HepG2 (cell line): ENCODE measurements around the gene LMNA. TPM values are rescaled to one million over a fixed set of nuclear protein-coding genes. Genes with fewer than 3 reads are reported as not detected.
"Not testable (repeated sequence)": the region's sequence is repeated elsewhere in the genome, so short reads cannot be mapped to it uniquely, and the experiment has no call there.

ENCODE experiments used
- ATAC-seq: fragments of 200-7000 bp; cut with Tn5 transposase; 3 replicates; pipeline ENCODE4 v1.9.1; 2020; ENCODE audit warnings: mild to moderate bottlenecking, moderate library complexity
- BruUV-seq: library from RNA; stranded (reverse); fragments of 400-500 nt; replicated peaks from 2 replicates; lab custom pipeline; 2021; lab: Mats Ljungman, UMichigan
- CTCF ChIA-PET: fragments of 300-600 bp; formaldehyde crosslinking; extraction: SDS; loops from one replicate; lab custom pipeline; 2021; ENCODE audit warnings: low total read pairs, inconsistent platforms, low intra/inter-chr PET ratio; lab: Yijun Ruan, JAX
- POLR2A ChIA-PET: fragments of 350-600 bp; sonication (Branson Sonifier 250); formaldehyde crosslinking; loops from one replicate; lab custom pipeline; 2020; ENCODE audit warnings: antibody characterized with exemption, inconsistent platforms; lab: Yijun Ruan, JAX
- DNase-seq: peaks from one replicate; pipeline ENCODE4 v3.0.0-alpha.2; 2015; ENCODE audit warnings: low spot score
- FAIRE-seq: peaks from 3 replicates; lab custom pipeline; 2011; peaks lifted over from hg19 to GRCh38; lab: Jason Lieb, UNC
- H2AFZ ChIP-seq: one replicate; pipeline ENCODE4 v1.6.1; 2011; ENCODE audit warnings: low read length, inconsistent platforms
- H3K27ac ChIP-seq: fragments of 300-600 bp; 3 replicates; pipeline ENCODE4 v1.8.0; 2011; ENCODE audit warnings: mixed run types, mild to moderate bottlenecking, mixed read lengths, low read length, inconsistent platforms; ENCODE audit not compliant: insufficient read depth; ENCODE audit errors: extremely low read length
- H3K27me3 ChIP-seq, 2 experiments: fragments of 200-600 bp in 1 of 2; 2 replicates in 1 of 2; 3 replicates in 1 of 2; pipeline versions ENCODE4 v1.6.0 to v1.8.0; 2011; ENCODE audit warnings: low read length in 2 of 2, mild to moderate bottlenecking in 2 of 2, moderate library complexity in 2 of 2, inconsistent platforms in 1 of 2; ENCODE audit not compliant: insufficient read depth in 2 of 2, control insufficient read depth in 1 of 2
- H3K36me3 ChIP-seq, 2 experiments: fragments of 200-600 bp in 1 of 2; replicated peaks in 1 of 2; 2 replicates in 1 of 2; 3 replicates in 1 of 2; pipeline versions ENCODE4 v1.5.1 to v1.8.0; 2011; ENCODE audit warnings: low read length in 2 of 2, inconsistent platforms in 1 of 2; ENCODE audit not compliant: insufficient read depth in 2 of 2, control insufficient read depth in 1 of 2
- H3K4me1 ChIP-seq: 2 replicates; pipeline ENCODE4 v1.5.1; 2012; ENCODE audit warnings: low read length, inconsistent platforms; ENCODE audit not compliant: insufficient read depth
- H3K4me2 ChIP-seq: 2 replicates; pipeline ENCODE4 v1.6.0; 2011; ENCODE audit warnings: low read depth, low read length, inconsistent platforms
- H3K4me3 ChIP-seq, 3 experiments: fragments of 200-600 bp in 1 of 3; sonication (generic), shearing (Covaris generic) in 1 of 3; replicated peaks in 1 of 3; 2 replicates each; pipeline ENCODE4 v1.5.1; 2011 to 2016; ENCODE audit warnings: low read length in 3 of 3, inconsistent platforms in 2 of 3, low read depth in 2 of 3, mild to moderate bottlenecking in 2 of 3, control low read depth in 1 of 3, mixed read lengths in 1 of 3; ENCODE audit not compliant: insufficient read depth in 1 of 3
- H3K79me2 ChIP-seq: one replicate; pipeline ENCODE4 v1.6.1; 2011; ENCODE audit warnings: low read length, inconsistent platforms; ENCODE audit not compliant: insufficient read depth
- H3K9ac ChIP-seq: 2 replicates; pipeline ENCODE4 v1.6.0; 2011; ENCODE audit warnings: mild to moderate bottlenecking, low read depth, low read length, inconsistent platforms; ENCODE audit not compliant: insufficient read depth
- H3K9me3 ChIP-seq: 2 replicates; pipeline ENCODE4 v1.5.1; 2012; ENCODE audit warnings: mild to moderate bottlenecking, low read length
- H4K20me1 ChIP-seq: 2 replicates; pipeline ENCODE4 v1.6.0; 2011; ENCODE audit warnings: inconsistent platforms, mild to moderate bottlenecking, low read length, moderate library complexity; ENCODE audit not compliant: insufficient read depth
- HOXA3 ChIP-seq: sonication (generic); formaldehyde crosslinking; IDR thresholded peaks from 2 replicates; pipeline ENCODE4 v1.5.0; 2020; ENCODE audit warnings: missing genetic modification reagents
- PHF8 ChIP-seq: sonication (generic); formaldehyde crosslinking; IDR thresholded peaks from 2 replicates; pipeline ENCODE4 v1.5.0; 2020; ENCODE audit warnings: missing genetic modification reagents
- WGBS: methylation state at CpG from one replicate; pipeline ENCODE4 v1.1.6; 2017; ENCODE audit warnings: low lambda C conversion rate; 5-methylcytosine and 5-hydroxymethylcytosine counted together
- in situ Hi-C: cut with HindIII; loops from 2 replicates; pipeline ENCODE4 v1.10.0; 2017; ENCODE audit warnings: low pct_unique_long_range_greater_than_20kb; ENCODE audit not compliant: extremely low pct_ligation_motif_present
- intact Hi-C: fragments of 100-400 bp; cut with micrococcal nuclease; formaldehyde crosslinking; loops from one replicate; pipeline ENCODE4 v1.10.0; 2022; ENCODE audit not compliant: unreplicated experiment
- polyA plus RNA-seq, 8 experiments: library from polyadenylated mRNA; depleted of rRNA in 3 of 8; stranded (reverse) in 7 of 8; unstranded in 1 of 8; fragments of >200 nt; fragmentation: Illumina TruSeq in 4 of 8; extraction: Trizol in 4 of 8; gene quantifications; 2 replicates each; pipeline versions ENCODE4 v1.2.1 to v1.2.3, GENCODE V29; 2011 to 2016; ENCODE audit warnings: low read depth in 4 of 8, missing spikeins in 1 of 8, mixed read lengths in 1 of 8; ENCODE audit not compliant: insufficient read depth in 1 of 8
- total RNA-seq, 5 experiments: library from RNA; depleted of rRNA; stranded (reverse); fragments of >200 nt; fragmentation: Illumina TruSeq; extraction: Trizol; gene quantifications; 2 replicates each; pipeline ENCODE4 v1.2.3, GENCODE V29; 2016; ENCODE audit warnings: low read depth in 1 of 5
- TF ChIP-seq, protein P1 (sequence below): sonication (generic); formaldehyde crosslinking; IDR thresholded peaks from 2 replicates; pipeline ENCODE4 v1.8.0; 2022; ENCODE audit warnings: mild to moderate bottlenecking, missing genetic modification reagents

The LMNA gene
- total and polyA plus RNA-seq, 2 of the 13 experiments (the other 11 are each of a cell fraction or from before 2014, with no cell fraction given): 107 to 225 TPM

DNA sequence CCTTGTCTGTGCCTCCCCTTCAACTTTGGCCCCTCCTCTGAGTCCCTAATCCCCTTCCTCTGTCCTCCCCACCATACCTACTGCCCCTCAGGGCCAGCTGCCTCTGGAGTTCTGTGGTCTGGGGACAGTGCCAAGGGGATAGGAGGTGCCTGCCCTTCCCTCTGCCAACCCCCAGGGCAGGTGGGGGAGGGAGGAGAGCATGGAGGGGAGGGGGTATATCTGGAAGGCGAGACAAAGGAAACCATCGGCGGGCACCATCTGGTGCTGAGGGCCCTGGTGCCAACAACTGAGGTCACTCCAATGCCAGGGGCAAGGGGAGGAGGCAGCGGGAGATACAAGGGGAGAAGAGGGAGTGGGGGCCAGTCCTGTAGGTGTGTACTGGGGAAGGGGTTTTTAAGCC, 44.0 kb upstream of the LMNA start:
- ChIA-PET CTCF (no interaction called here), POLR2A (no interaction called here)
- Histone ChIP-seq H3K27me3 (no peaks in the 10 kb centered on the region), H3K4me3 (no peak overlapping the region), H3K4me1 (peaks cover 37% of the 10 kb centered on the region), H3K27ac (no peak overlapping the region), H3K79me2 (no peaks in the 10 kb centered on the region), H3K9ac (no peak overlapping the region), H4K20me1 (no peaks in the 10 kb centered on the region), H3K36me3 (no peaks in the 10 kb centered on the region; a peak in 1 of 5 replicates), H3K9me3 (no peaks in the 10 kb centered on the region), H2AFZ (no peak overlapping the region), H3K4me2 (no peak overlapping the region)
- DNase-seq (no peak), ATAC-seq (no peak), FAIRE-seq (no peak)
- BruUV-seq: no TSS peak
- TF ChIP-seq, protein P1, sequence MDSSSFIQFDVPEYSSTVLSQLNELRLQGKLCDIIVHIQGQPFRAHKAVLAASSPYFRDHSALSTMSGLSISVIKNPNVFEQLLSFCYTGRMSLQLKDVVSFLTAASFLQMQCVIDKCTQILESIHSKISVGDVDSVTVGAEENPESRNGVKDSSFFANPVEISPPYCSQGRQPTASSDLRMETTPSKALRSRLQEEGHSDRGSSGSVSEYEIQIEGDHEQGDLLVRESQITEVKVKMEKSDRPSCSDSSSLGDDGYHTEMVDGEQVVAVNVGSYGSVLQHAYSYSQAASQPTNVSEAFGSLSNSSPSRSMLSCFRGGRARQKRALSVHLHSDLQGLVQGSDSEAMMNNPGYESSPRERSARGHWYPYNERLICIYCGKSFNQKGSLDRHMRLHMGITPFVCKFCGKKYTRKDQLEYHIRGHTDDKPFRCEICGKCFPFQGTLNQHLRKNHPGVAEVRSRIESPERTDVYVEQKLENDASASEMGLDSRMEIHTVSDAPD: no peak
- TF ChIP-seq HOXA3 (CRISPR knock-in tag) (no peak), PHF8 (CRISPR knock-in tag) (no peak)
- intact Hi-C loops: no loop called here
- in situ Hi-C loops: no loop called here
- 77% methylated on average over 4 of the region's 4 CpGs for WGBS

DNA sequence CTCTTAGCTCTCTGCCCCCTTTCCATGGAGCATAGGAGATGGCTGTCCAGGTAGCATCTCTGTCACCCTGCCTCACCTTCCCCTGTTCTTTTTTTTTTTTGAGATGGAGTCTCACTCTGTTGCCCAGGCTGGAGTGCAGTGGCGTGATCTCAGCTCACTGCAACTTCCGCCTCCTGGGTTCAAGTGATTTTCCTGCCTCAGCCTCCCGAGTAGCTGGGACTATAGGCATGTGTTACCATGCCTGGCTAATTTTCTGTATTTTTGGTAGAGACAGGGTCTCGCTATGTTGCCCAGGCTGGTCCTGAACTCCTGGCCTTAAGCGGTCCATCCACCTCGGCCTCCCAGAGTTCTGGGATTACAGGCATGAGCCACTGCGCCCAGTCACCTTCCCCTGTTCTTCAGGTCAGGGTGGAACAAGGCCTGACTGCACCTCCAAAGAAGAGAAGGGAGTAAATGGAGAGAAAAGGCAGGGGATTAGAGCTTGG, 43.1 kb upstream of the LMNA start:
- ATAC-seq, H3K27ac ChIP-seq, BruUV-seq, H3K27me3 ChIP-seq, intact Hi-C loops, H3K9ac ChIP-seq, H3K4me2 ChIP-seq, H3K4me3 ChIP-seq, H3K9me3 ChIP-seq, H3K36me3 ChIP-seq, H2AFZ ChIP-seq, POLR2A ChIA-PET, in situ Hi-C loops, FAIRE-seq, CTCF ChIA-PET, H3K79me2 ChIP-seq, H4K20me1 ChIP-seq, DNase-seq: not testable (repeated sequence)
- H3K4me1 ChIP-seq: peaks cover 40% of the 10 kb centered on the region
- WGBS: 79% methylated on average over 7 of the region's 7 CpGs
